Ureter (tissue), 1 donor: ENCODE results near the gene UBP1. TPM values are rescaled to one million over a fixed set of nuclear protein-coding genes. Genes with fewer than 3 reads are reported as not detected.
"Not testable (repeated sequence)": the region's sequence is repeated elsewhere in the genome, so short reads cannot be mapped to it uniquely, and the experiment has no call there.

Experiments
- DNase-seq: peaks from one replicate; pipeline ENCODE4 v3.0.0-alpha.2; 2020; ENCODE audit warnings: low spot score
- total RNA-seq: library from RNA; stranded (reverse); gene quantifications from one replicate; pipeline ENCODE4 v1.2.4, GENCODE V29; 2023
- donor health status: DM: yes; HTN: yes; CAD: no.

UBP1 gene
- total RNA-seq: 73.7 TPM

DNA sequence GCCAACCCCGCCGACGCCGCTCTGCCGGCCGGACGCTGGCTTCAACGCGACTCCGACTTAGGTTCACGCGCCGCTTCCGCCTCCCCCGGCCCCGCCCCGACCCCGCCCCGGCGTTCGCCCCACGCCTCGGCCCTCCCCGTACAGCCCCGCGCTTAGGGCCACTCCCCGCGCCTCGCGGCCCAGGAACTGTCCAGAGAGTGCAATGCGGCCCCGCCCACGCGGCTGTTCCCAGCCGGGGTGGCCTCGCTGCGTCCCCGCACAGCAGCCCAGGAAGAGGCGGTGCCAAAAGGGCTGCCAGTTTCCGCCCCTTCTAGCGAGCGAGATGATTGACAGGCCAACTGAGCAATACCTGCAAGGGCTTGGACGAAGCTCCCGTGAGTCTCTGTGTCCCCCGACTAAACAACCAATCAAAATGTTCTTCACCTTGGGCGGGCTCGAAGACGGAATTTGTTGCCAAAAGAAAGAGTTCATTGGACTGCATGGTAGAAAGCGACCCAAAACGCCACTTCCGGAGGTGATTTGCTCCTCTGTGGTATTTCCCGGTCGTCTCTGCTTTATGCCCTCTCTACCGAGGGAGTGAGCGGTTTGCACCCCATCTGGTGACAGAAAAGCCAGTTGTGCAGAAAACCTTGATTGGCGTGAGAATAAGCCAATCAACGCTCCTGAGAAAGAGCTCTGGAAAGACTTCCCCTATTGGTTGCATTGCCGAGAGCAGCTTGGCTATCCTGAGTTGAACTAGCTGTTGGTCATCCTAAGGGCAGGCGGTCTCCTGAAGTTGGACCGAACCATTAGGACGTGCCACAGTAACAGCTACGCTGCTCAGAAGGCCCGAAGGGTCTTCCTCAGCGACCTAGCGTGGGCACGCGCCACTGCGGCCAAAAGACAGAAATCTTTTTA lies at the start of gene UBP1:
Gene UBP1, minus strand, starts transcription at position 78 of the 897 bp plus-strand sequence. CDS start 557 bp downstream, outside the sequence.
- peak; percentile 99 for DNase-seq

DNA sequence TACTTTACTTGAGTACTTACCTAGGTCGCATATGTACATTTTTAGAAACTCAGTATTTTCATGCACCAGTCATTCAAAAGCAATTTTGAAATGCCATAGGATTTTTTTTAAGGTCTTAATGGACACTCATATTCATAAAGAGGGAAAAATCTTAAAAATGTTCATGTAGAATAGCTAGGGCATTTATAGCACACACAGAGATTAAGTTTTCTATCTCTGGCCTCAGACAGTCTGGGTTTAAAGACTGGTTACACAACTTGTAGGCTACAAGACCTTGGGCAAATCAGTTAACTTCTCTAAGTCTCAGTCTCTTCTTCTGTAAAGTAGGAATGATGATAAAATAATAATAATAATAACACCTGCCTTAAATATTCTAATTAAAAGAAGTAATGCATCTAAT lies 48.5 kb upstream of the UBP1 start:
- DNase-seq: no peak

GRCh38 chr3:33488246-33488645 lies 48.0 kb upstream of the UBP1 start:
- no peak for DNase-seq

GRCh38 chr3:33482111-33482521 lies 41.9 kb upstream of the UBP1 start:
- DNase-seq: no peak

- DNase-seq: no peak
These were observed 34.7 kb upstream of the UBP1 start for GRCh38 chr3:33474896-33475295.

GRCh38 chr3:33473813-33474212 lies 33.6 kb upstream of the UBP1 start:
- no peak for DNase-seq

GRCh38 chr3:33467786-33468185 lies 27.6 kb upstream of the UBP1 start:
- no peak for DNase-seq

- DNase-seq: no peak
These were observed 20.9 kb upstream of the UBP1 start for GRCh38 chr3:33461097-33461496.

- DNase-seq: not testable (repeated sequence)
These were observed 19.4 kb upstream of the UBP1 start for GRCh38 chr3:33459577-33459976.

DNA sequence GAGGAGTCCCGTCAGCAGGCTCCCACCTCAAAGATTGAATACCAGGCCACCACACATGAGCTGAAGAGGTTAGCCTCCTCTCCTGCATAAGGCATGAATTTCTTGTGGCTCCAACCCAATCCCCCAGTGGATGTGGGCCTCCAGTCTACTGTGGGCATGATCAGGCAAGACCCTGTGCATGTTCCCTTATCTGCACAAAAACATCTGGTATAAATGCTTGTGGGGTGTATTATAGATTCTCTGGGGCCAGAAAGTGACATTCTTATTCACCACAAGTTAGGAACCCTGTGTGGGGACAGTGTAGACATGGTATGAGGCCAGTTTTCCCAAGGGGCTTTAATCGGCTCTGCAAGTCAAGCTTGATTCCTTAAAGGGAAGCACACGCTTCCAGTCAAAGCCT lies 18.2 kb upstream of the UBP1 start:
- no peak for DNase-seq

DNA sequence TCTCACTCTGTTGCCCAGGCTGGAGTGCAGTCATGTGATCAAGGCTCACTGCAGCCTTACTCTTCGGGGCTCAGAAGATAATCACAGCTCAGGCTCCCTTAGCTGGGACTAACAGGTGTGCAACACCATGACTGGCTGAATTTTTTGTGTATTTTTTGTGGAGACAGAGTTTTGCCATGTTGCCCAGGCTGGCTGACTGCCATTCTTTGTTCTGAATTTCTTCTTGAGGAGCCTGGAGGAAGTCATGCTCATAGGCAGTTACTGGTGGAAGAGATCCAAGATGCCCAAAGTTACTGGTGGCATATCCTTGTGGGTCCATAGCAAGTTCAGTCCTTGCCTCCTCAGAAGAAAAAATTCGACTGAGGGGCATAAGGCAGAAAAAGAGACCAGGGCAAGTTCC lies 16.6 kb upstream of the UBP1 start:
- DNase-seq: no peak

DNA sequence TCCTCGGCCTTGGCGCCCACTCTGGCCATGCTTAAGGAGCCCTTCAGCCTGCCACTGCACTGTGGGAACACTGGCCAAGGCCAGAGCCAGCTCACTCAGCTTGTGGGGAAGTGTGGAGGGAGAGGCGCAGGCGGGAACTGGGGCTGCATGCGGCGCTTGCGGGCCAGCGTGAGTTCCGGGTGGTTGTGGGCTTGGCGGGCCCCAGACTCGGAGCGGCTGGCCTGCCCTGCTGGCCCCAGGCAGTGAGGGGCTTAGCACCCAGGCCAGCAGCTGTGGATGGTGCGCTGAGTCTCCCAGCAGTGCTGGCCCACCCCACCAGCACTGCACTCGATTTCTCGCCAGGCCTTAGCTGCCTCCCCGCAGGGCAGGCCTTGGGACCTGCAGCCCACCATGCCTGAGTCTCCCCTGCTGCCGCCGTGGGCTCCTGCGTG lies 13.1 kb upstream of the UBP1 start:
- no peak for DNase-seq

- DNase-seq: not testable (repeated sequence)
These were observed 11.8 kb upstream of the UBP1 start for GRCh38 chr3:33451994-33452393.

- no peak for DNase-seq
These were observed 7.8 kb upstream of the UBP1 start for GRCh38 chr3:33447958-33448357.

- not testable (repeated sequence) for DNase-seq
These were observed 7.0 kb upstream of the UBP1 start for GRCh38 chr3:33447256-33447625.

DNA sequence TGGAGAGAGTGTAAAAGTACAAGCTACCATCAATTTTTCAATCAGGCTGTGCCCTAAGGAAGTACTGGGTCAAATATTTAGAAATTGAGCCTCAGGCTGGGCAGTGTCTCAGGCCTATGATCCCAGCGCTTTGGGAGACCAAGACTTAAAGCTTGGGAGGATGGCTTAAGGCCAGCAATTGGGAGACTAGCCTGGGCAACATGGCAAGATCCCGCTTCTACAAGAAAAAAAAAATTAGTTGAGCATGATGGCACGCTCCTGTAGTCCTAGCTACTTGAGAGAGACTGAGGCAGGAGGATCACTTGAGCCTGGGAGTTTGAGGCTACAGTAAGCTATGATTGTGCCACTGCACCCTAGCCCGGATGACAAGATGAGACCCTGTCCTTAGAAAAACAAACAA lies 2.0 kb upstream of the UBP1 start:
- no peak for DNase-seq

DNA sequence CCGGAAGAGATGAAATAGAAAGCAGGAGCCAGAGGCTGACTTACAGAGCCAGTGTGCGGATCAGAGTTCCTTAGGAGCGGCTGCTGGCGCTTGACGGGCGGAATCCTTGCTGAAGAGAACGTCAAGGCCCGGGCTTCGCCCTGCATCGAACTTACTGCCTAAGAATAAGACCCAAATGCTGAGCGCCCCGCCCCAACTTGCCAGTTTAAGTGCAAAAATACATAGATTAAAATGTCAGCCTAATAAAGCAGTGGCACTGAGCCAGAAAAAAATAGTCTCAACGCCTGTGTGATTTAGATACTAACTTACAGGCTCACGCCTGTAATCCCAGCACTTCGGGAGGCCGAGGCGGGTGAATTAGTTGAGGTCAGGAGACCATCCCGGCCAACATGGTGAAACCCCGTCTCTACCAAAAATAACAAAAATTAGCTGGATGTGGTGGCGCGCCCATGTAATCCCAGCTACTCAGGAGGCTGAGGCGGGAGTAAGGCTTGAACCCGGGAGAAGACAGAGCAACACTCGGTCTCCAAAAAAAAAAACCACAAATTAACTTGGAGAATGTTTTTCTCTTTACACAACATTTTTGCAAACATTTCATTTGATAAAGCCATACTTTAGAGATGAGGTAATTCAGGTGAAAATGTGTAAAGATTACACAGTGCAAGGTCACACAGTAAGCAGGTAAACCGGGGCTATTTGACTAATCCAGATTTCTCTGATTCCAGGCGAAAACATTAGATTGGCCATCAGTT lies 1.2 kb upstream of the UBP1 start:
- DNase-seq: peak; percentile 67

DNA sequence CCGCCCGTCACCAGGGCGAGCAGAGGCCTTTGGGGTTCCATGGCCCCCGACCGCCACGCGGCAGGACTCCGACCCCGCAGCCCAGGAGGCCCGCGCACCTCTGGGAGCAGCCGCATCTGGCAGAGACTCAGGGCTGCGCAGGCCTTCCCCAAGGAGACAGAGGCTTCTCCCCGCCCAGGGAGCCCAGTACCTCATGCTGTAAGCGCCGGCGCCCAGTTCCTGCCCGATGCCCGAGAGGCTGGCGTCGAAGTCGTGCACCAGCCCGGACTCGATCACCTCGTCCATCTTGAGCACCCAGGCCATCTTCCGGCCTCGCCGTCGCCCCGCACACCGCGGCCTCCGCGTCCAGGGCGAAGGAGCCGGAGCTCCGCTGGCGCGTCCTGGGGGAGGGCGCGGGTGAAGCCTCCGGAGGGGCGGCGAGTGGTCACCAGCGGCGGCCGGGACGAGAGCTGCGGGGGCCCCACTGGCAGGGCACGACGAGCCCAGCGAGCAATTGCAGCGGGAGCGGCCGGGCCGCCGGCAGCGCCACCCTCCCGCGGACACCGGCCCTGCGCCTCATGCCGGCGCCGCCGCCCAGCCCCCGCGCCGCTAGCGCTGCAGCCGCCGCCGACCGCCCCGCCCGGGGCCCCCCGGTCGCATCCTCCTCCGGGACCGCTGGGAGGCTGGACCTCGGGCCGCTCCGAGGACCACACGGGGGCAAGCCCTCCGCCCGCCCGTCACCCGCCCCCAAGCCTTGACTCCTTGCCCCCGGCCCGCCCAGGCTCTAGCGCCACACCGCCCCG lies 468 bp downstream of the UBP1 start:
- DNase-seq: peak; percentile 60

DNA sequence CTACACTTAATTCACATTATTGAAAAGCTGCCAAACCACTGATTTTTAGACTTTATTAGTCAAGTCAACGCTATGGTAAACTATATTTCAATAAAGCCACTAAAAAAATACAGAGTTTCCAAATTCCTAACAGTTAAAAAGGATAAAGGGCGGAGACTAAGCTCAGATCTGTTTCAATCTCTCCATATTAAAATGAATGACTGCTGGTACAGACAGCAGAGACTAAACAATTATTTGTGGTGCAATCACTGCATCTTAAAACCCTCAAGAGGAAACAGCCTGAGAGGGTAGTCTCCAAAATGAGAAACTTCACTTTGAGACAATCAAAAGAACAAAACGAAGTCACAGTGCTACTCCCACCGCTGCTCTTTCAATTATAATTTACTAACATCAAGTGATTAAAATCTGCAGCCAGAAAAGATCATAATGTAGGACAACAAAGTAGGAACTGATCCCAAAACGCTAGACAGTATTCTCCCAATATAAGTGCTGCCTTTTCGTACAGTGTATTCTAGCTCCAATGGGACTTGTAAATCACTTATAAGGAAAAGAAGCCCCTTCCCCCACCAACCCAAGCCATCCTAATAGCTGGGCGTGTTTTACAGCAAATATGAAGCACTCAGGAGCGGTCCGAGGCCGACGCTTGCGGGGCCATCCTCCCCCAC lies 1.2 kb downstream of the UBP1 start:
- no peak for DNase-seq

DNA sequence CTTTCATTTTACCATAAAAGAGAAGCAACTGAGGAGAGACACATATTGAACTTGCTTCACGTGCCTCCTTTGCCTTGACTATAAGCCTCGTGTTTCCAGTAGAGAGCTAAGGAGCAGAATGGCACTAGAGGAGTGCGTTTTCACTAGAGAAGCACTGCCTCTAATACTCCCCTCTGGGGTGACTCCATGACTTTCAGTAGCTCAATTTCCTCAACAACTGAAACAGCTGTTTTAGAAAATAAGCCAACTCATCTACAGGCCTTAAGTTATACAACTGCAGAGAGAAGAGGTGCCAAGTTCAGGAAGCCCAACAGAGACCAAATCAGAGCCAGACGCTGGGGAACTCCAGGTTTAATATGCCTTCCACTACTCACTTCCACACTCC lies 1.9 kb downstream of the UBP1 start:
- DNase-seq: no peak

GRCh38 chr3:33437556-33438283 lies 2.5 kb downstream of the UBP1 start:
- DNase-seq: no peak
